Stimulated activated CD8-positive, alpha-beta memory T cell treated with anti-CD3 and anti-CD28 coated beads, Interleukin-2, amount 100 ng/mL, for 48 hours (primary cell): ENCODE data around the gene RYR2.
"Not testable (repeated sequence)": the region's sequence is repeated elsewhere in the genome, so short reads cannot be mapped to it uniquely, and the experiment has no call there.

Experiments used
- DNase-seq, 2 donors: peaks; one replicate each; pipeline ENCODE4 v3.0.0-alpha.2; 2020; ENCODE audit warnings: low read depth in 2 of 2

RYR2 gene

GRCh38 chr1:237250055-237250454, 208.1 kb downstream of the RYR2 start:
- no peak for DNase-seq

GRCh38 chr1:237255071-237255470, 213.1 kb downstream of the RYR2 start:
- DNase-seq = no peak

- DNase-seq = no peak
Observed at GRCh38 chr1:237258871-237259270, 216.9 kb downstream of the RYR2 start.

GRCh38 chr1:237261198-237261597, 219.2 kb downstream of the RYR2 start:
- DNase-seq = no peak

- no peak for DNase-seq
Observed at GRCh38 chr1:237267743-237268142, 225.8 kb downstream of the RYR2 start.

GRCh38 chr1:237269938-237270337, 228.0 kb downstream of the RYR2 start:
- no peak for DNase-seq

- DNase-seq = no peak
Observed at GRCh38 chr1:237270353-237270752, 228.4 kb downstream of the RYR2 start.

- DNase-seq = not testable (repeated sequence)
Observed at GRCh38 chr1:237277994-237278393, 236.0 kb downstream of the RYR2 start.

GRCh38 chr1:237279629-237280028, 237.6 kb downstream of the RYR2 start:
- DNase-seq = no peak

- no peak for DNase-seq
Observed at GRCh38 chr1:237281481-237281880, 239.5 kb downstream of the RYR2 start.

- no peak for DNase-seq
Observed at GRCh38 chr1:237282208-237282783, 240.3 kb downstream of the RYR2 start.

- DNase-seq = no peak
Observed at GRCh38 chr1:237287876-237288521, 246.0 kb downstream of the RYR2 start.

GRCh38 chr1:237293804-237294203, 251.8 kb downstream of the RYR2 start:
- DNase-seq = no peak

- DNase-seq = no peak
Observed at GRCh38 chr1:237296861-237297260, 254.9 kb downstream of the RYR2 start.

GRCh38 chr1:237300642-237301041, 258.7 kb downstream of the RYR2 start:
- no peak for DNase-seq

GRCh38 chr1:237303929-237304328, 261.9 kb downstream of the RYR2 start:
- DNase-seq = no peak

- DNase-seq = no peak
Observed at GRCh38 chr1:237306726-237307125, 264.7 kb downstream of the RYR2 start.

GRCh38 chr1:237309595-237310118, 267.7 kb downstream of the RYR2 start:
- DNase-seq = no peak

- no peak for DNase-seq
Observed at GRCh38 chr1:237316352-237316751, 274.4 kb downstream of the RYR2 start.

- DNase-seq = no peak
Observed at GRCh38 chr1:237318748-237319147, 276.8 kb downstream of the RYR2 start.

- no peak for DNase-seq
Observed at GRCh38 chr1:237320890-237321289, 278.9 kb downstream of the RYR2 start.

GRCh38 chr1:237324226-237324625, 282.2 kb downstream of the RYR2 start:
- no peak for DNase-seq

- DNase-seq = no peak
Observed at GRCh38 chr1:237327061-237327460, 285.1 kb downstream of the RYR2 start.

GRCh38 chr1:237340892-237341291, 298.9 kb downstream of the RYR2 start:
- DNase-seq = no peak
